Activated CD8-positive, alpha-beta memory T cell treated with anti-CD3 and anti-CD28 coated beads for 1 hour (primary cell): ENCODE measurements around the gene NFKBIE.

Source experiments
- DNase-seq, 2 donors: peaks; one replicate each; pipeline ENCODE4 v3.0.0-alpha.2; 2020; ENCODE audit warnings: low read depth in 1 of 2; ENCODE audit errors: extremely low read depth in 1 of 2

Gene NFKBIE

GRCh38 chr6:44258921-44259320, 6.4 kb downstream of the NFKBIE start:
- no peak for DNase-seq

GRCh38 chr6:44258325-44258863, 7.0 kb downstream of the NFKBIE start:
- DNase-seq: no peak

GRCh38 chr6:44257753-44258324, 7.5 kb downstream of the NFKBIE start:
- DNase-seq: no peak

GRCh38 chr6:44257025-44257752, 8.2 kb downstream of the NFKBIE start, which contains the start of gene SLC35B2:
SLC35B2 (minus strand) TSS chr6:44257528; CDS start chr6:44257410, 118 bp downstream.
- peak in 1 of 2 donors; percentile 49 for DNase-seq

GRCh38 chr6:44256775-44257024, 8.7 kb downstream of the NFKBIE start:
- DNase-seq: no peak

GRCh38 chr6:44255871-44256774, 9.2 kb downstream of the NFKBIE start:
- no peak for DNase-seq

GRCh38 chr6:44255105-44255808, 10.1 kb downstream of the NFKBIE start:
- DNase-seq: no peak

- DNase-seq: no peak
These were observed 10.9 kb downstream of the NFKBIE start for GRCh38 chr6:44254191-44255104.

GRCh38 chr6:44253307-44254101, 11.8 kb downstream of the NFKBIE start:
- DNase-seq: no peak

GRCh38 chr6:44251576-44252524, 13.5 kb downstream of the NFKBIE start:
- DNase-seq: no peak

- no peak for DNase-seq
These were observed 14.6 kb downstream of the NFKBIE start for GRCh38 chr6:44250718-44251123.

GRCh38 chr6:44250067-44250717, 15.2 kb downstream of the NFKBIE start:
- DNase-seq: no peak

GRCh38 chr6:44249082-44249748, 16.1 kb downstream of the NFKBIE start:
- no peak for DNase-seq

- DNase-seq: no peak
These were observed 16.8 kb downstream of the NFKBIE start for GRCh38 chr6:44248579-44248978.

GRCh38 chr6:44247338-44248302, 17.7 kb downstream of the NFKBIE start:
- peak; percentile 84 to 85 for DNase-seq
